Measurements from ENCODE around the gene CRHBP.
"Not testable (repeated sequence)": the region's sequence is repeated elsewhere in the genome, so short reads cannot be mapped to it uniquely, and the experiment has no call there.

The CRHBP gene

GRCh38 chr5:76952795-76953536, at the start of gene CRHBP:
TSS of gene CRHBP (plus strand) at chr5:76953045. CDS start at chr5:76953135, 90 bp downstream.
- no peak for DNase-seq

- DNase-seq: no peak
Measured at GRCh38 chr5:76908166-76908565, 44.7 kb upstream of the CRHBP start.

GRCh38 chr5:76910344-76910933, 42.4 kb upstream of the CRHBP start:
- not testable (repeated sequence) for DNase-seq

DNA sequence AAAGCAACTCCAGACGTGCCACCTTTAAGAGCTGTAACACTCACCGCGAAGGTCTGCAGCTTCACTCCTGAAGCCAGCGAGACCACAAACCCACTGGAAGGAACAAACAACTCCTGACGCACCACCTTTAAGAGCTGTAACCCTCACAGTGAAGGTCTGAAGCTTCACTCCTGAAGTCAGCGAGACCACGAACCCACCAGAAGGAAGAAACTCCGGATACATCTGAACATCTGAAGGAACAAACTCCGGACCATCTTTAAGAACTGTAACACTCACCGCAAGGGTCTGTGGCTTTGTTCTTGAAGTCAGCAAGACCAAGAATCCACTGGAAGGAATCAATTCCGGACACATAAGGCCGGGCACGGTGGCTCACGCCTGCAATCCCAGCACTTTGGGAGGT, 38.2 kb upstream of the CRHBP start:
- DNase-seq: not testable (repeated sequence)

DNA sequence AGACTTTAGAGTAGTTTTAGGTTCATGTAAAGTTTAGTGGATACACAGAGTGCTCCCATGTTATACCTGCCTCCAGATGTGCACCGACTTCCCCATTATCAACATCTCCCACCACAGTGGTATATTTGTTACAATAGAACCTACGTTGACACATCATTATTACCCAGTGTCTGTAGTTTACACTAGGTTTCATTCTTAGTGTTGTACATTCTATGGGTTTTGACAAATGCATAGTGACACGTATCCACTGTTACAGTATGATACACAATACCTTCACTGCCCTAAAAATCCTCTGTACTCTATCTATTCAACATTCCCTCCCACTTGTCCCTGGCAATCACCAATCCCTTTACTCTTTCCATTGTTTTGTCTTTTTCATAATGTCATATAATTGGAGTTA, 34.3 kb upstream of the CRHBP start:
- no peak for DNase-seq

GRCh38 chr5:76920491-76920890, 32.4 kb upstream of the CRHBP start:
- no peak for DNase-seq

- DNase-seq: no peak
Measured at GRCh38 chr5:76926329-76927105, 26.3 kb upstream of the CRHBP start.

- no peak for DNase-seq
Measured at GRCh38 chr5:76927961-76928360, 24.9 kb upstream of the CRHBP start.

DNA sequence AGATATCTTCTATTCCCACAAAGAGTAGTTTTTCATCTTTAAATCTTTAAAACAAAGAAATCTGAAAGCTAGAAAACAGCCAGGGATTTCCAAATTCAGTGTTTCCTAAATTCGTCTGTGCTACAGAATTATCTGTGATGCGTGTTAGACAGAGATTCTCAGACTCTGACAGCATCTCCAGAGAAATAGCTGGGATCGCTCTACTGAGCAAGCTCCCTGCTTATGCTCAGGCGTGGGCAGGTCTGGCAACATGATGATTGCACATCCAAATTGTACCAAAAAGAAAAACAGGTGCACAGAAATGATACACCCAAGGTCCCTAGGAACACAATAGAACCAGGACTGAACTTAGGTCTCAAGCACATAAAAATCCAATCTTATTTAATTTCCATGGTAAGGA, 22.8 kb upstream of the CRHBP start:
- no peak for DNase-seq

GRCh38 chr5:76938177-76938576, 14.7 kb upstream of the CRHBP start:
- no peak for DNase-seq

DNA sequence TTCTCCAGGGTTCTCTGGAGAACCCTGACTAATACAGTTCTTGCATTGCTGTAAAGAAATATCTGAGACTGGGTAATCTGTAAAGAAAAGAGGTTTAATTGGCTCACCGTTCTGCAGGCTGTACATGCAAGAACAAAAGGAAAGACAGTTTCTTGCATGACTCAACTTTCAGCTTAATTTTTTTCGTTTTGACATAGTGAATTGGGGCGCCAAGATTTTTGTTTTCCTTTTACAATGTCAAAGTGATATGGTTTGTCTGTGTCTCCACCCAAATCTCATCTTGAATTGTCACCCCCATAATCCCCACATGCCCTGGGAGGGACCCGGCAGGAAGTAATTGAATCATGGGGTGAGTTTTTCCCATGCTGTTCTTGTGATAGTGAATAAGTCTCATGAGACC, 11.8 kb upstream of the CRHBP start:
- DNase-seq: no peak

GRCh38 chr5:76941442-76941841, 11.4 kb upstream of the CRHBP start:
- DNase-seq: no peak

DNA sequence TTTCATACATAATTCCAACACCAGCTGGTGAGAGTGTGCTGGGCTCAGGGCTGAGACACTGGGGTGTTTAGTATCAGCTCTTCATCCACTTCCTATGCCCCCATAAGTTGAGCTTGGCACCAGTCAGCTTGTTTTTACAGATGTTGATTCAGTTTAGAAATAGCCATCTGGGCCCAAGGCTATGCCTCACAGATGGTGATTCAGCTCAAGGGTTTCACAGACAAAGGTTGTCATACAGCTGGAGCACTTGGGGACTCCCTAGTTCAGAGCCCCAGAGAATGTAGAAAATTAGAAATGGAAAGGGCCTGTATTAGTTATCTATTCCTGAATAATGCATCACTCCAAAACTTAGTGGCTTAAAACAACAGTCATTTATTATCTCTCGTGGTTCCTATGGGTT, 10.3 kb upstream of the CRHBP start:
- no peak for DNase-seq

GRCh38 chr5:76943006-76943405, 9.8 kb upstream of the CRHBP start:
- DNase-seq: no peak

DNA sequence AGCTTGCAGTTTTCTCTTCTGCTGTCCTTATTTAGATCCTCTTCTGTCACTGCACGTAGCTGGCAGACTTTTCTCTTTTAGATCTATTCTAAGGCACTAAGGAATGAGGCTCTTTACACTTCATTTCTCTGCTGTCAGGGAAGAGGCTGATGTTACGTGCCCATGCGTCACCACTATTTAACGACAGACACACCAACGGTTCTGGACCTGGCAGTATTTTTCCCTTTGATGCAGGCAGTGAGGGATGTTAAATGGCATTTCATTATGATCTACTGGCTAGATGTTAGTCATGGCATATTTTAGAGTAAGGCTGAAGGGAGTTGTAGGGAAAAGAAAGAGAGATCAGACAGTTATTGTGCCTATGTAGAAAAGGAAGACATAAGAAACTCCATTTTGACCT, 8.2 kb upstream of the CRHBP start:
- DNase-seq: no peak

- DNase-seq: not testable (repeated sequence)
Measured at GRCh38 chr5:76945238-76945637, 7.6 kb upstream of the CRHBP start.

DNA sequence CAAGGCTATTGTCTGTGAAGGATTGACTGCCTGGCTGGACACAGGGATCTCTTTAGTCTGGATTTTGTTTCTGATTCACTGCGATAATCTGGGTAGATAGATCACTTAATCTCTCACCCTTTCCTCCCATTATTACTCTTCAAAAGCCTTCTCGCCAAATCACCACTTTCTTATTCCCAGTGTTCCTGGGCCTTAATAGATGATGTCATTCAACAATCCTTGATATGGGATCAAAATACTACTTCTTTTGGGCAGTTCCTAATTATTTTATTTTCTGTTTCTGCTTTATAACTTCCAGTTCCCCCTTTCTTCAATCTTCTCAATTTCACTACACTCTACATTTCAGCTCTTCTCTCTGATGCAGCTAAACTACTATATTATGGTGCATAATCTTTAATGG, 6.8 kb upstream of the CRHBP start:
- DNase-seq: no peak

- no peak for DNase-seq
Measured at GRCh38 chr5:76947082-76947503, 5.8 kb upstream of the CRHBP start.

DNA sequence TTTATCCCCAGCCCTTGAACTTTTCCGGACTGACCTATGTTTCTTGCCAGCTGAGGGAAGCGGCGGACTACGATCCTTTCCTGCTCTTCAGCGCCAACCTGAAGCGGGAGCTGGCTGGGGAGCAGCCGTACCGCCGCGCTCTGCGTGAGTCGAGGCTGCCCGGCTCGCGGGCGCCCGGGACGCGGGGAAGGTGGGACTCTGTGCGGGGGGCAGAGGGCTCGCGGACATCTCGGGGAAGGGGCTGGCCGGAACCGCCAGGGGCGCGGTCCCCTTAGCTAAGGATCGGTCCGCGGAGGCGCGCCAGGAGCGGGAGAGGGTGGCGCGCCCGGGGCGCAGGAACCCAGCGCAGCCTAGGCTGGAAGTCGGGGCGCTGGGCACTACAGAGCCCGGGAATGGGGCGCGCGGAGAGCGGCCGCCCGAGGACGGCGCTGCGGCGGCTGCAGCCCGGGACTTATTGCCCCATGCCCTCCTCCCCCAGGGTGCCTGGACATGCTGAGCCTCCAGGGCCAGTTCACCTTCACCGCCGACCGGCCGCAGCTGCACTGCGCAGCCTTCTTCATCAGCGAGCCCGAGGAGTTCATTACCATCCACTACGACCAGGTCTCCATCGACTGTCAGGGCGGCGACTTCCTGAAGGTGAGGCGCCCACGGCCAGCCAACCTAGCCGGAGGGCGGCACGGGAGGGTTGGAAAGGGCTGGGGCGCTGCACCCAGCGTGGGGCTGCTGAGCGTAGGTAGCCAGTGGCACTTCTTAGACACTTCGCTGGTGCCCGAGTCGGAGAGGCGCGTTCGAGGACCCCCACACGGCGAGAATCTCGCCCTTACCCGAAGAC, 922 bp downstream of the CRHBP start:
- DNase-seq: no peak

GRCh38 chr5:76954383-76954763, 1.5 kb downstream of the CRHBP start:
- DNase-seq: no peak

DNA sequence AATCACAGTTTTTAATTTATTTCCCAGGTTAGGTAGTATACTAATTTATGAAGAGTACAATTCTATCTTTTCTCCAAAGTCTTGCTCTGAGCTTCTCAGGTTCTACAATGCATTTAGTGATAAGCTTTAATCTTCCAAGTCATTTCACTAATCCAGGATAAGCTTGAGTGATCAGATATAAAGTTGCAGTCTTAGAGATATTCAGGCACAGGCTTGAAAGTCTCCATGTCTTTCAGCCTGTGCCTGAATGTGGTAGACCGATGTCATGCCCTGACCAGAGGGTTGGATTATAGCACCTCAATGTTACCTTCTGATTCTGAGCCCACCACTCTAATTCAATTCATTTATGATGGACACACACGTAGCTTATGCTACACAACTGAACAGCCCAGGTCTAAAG, 3.2 kb downstream of the CRHBP start:
- no peak for DNase-seq

DNA sequence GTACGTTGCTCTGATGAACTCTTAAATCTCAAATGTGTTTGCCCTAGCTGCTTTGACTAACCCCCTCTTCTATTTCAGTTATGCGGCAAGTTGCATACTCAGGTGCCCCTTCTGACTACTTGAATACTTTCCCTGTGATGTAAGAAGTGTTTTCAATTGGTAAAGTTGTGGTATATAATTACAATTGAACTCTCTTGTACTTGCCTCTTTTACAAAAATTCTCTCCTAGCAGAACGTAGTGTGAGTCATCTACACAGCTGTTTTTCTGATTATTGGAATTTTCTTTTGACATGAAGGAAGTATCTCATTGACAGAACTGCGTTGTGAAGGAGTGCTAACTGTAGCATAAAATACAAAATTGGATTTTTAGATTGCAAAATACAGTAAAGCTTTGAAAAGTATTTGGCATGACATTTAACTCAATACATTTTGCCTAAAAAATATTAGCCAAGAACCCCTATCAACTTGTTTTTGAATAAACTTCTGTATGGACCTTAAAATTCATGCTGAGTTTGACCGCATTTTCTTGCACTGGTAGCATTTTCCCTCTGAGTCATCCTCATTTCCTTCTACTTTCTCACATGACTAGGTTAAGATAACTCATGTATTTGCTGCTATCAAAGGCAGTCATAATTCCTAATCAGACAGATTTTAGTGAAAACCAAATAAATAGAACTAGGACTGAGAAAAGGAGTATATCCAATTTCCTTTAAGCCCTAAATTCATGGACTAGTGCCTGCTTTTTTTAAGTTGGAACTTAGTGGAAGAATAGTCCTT, 6.3 kb downstream of the CRHBP start:
- no peak for DNase-seq
